ENCODE measurements around the gene TNIP2. TPM values are rescaled to one million over a fixed set of nuclear protein-coding genes. Genes with fewer than 3 reads are reported as not detected.
"Not testable (repeated sequence)": the region's sequence is repeated elsewhere in the genome, so short reads cannot be mapped to it uniquely, and the experiment has no call there.

TNIP2 gene
- total and polyA plus RNA-seq, 9 donors = 6.4 to 43.2 (median 30.5) TPM

DNA sequence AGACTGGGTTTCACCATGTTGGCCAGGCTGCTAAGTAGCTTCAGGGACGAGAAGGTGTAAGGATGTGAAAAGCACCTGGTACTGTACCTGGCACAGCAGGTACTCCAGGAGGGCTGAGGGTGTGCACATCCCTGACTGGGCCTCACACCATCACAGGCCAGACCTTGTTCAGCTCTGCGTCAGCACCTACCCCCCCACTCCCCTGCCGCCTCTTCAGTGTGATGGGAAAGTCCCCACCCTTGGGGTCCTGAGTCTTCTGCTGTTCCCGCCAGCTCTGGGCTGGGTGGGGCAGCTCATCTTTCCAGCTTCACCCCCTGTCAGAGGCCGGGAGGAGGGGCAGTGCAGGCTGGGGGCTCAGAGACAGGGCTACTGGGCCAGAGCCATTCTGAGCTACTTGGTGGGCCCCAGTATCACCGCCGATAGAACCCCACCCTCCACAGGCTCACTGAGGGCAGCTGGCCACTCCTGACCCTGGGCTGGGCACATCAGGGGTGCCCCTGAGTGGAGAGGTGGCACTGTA, 30.1 kb upstream of the TNIP2 start:
- no peak overlapping the region for H3K27ac ChIP-seq
- no peaks in the 10 kb centered on the region for H3K9me3 ChIP-seq
- H3K4me3 ChIP-seq = no peak overlapping the region
- no peaks in the 10 kb centered on the region for H3K36me3 ChIP-seq
- no peaks in the 10 kb centered on the region for H3K4me1 ChIP-seq (ENCODE audit: insufficient read depth)
- WGBS, 3 donors = 91 to 97% (median 91%) methylated on average over 7 of the region's 7 CpGs
- TF ChIP-seq POLR2A (IDR thresholded peaks at IDR 0.05) = no peak
- no peak for TF ChIP-seq CTCF (IDR thresholded peaks at IDR 0.05)
- DNase-seq = no peak
- intact Hi-C loops (cut with DNase I) = no loop called here
- H3K27me3 ChIP-seq = no peaks in the 10 kb centered on the region

GRCh38 chr4:2785613-2786012, 29.5 kb upstream of the TNIP2 start:
- intact Hi-C loops (cut with DNase I) = no loop called here
- no peaks in the 10 kb centered on the region for H3K36me3 ChIP-seq
- no peak for DNase-seq
- H3K27ac ChIP-seq = no peak overlapping the region
- TF ChIP-seq CTCF (IDR thresholded peaks at IDR 0.05) (no peak), EP300 (IDR thresholded peaks at IDR 0.05) (no peak), POLR2A (IDR thresholded peaks at IDR 0.05) (no peak)
- H3K4me1 ChIP-seq (ENCODE audit: insufficient read depth) = no peaks in the 10 kb centered on the region
- WGBS, 3 donors = 56 to 66% (median 62%) methylated on average over 4 of the region's 4 CpGs
- H3K9me3 ChIP-seq = no peaks in the 10 kb centered on the region
- H3K27me3 ChIP-seq = no peaks in the 10 kb centered on the region
- H3K4me3 ChIP-seq = no peak overlapping the region

- H3K4me3 ChIP-seq = no peak overlapping the region
- H3K36me3 ChIP-seq = no peaks in the 10 kb centered on the region
- intact Hi-C loops (cut with DNase I) = no loop called here
- no peak for DNase-seq
- 83 to 84% (median 83%) methylated on average over 4 of the region's 4 CpGs for WGBS, 3 donors
- no peaks in the 10 kb centered on the region for H3K27me3 ChIP-seq
- no peak overlapping the region for H3K27ac ChIP-seq
- H3K4me1 ChIP-seq (ENCODE audit: insufficient read depth) = no peaks in the 10 kb centered on the region
- TF ChIP-seq CTCF (IDR thresholded peaks at IDR 0.05) = no peak
- TF ChIP-seq EP300 (IDR thresholded peaks at IDR 0.05) = no peak
- no peak for TF ChIP-seq POLR2A (IDR thresholded peaks at IDR 0.05)
- H3K9me3 ChIP-seq = no peaks in the 10 kb centered on the region
Measured at GRCh38 chr4:2783790-2784189, 27.7 kb upstream of the TNIP2 start.

DNA sequence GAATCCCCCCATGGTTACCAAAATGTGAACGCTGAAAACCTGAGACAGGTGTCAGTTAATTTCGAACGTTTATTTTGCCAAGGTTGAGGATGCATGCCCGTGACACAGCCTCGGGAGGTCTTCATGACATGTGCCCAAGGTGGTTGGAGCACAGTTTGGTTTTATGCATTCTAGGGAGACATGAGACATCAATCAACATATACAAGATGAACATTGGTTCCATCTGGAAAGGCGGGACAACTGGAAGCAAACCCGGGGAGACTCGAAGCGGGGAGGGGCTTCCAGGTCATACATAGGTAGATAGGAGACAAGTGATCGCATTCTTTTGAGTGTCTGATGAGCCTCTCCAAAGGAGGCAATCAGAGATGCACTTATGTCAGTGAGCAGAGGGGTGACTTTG, 25.8 kb upstream of the TNIP2 start:
- TF ChIP-seq EP300 (IDR thresholded peaks at IDR 0.05) (no peak), POLR2A (IDR thresholded peaks at IDR 0.05) (no peak), CTCF (IDR thresholded peaks at IDR 0.05) (no peak)
- DNase-seq = no peak
- no peak overlapping the region for H3K4me3 ChIP-seq
- H3K9me3 ChIP-seq = no peaks in the 10 kb centered on the region
- intact Hi-C loops (cut with DNase I) = no loop called here
- H3K36me3 ChIP-seq = no peaks in the 10 kb centered on the region
- H3K27me3 ChIP-seq = no peaks in the 10 kb centered on the region
- no peaks in the 10 kb centered on the region for H3K4me1 ChIP-seq (ENCODE audit: insufficient read depth)
- WGBS, 3 donors = 88 to 91% (median 90%) methylated on average over 10 of the region's 10 CpGs
- no peak overlapping the region for H3K27ac ChIP-seq

GRCh38 chr4:2780643-2781042, 24.5 kb upstream of the TNIP2 start:
- H3K4me3 ChIP-seq; H3K9me3 ChIP-seq; H3K27me3 ChIP-seq; H3K36me3 ChIP-seq; intact Hi-C loops (cut with DNase I); DNase-seq; H3K27ac ChIP-seq; H3K4me1 ChIP-seq (ENCODE audit: insufficient read depth): not testable (repeated sequence)
- WGBS, 3 donors = 31 to 62% (median 40%) methylated on average over 5 of the region's 5 CpGs

Measured in ovary (tissue), 9 donors.